ENCODE measurements around the gene GOLM1. TPM values are rescaled to one million over a fixed set of nuclear protein-coding genes. Genes with fewer than 3 reads are reported as not detected.
"Not testable (repeated sequence)": the region's sequence is repeated elsewhere in the genome, so short reads cannot be mapped to it uniquely, and the experiment has no call there.

The GOLM1 gene
- total RNA-seq, 2 donors from 2014 or later, result 17.8 to 20.4 TPM

DNA sequence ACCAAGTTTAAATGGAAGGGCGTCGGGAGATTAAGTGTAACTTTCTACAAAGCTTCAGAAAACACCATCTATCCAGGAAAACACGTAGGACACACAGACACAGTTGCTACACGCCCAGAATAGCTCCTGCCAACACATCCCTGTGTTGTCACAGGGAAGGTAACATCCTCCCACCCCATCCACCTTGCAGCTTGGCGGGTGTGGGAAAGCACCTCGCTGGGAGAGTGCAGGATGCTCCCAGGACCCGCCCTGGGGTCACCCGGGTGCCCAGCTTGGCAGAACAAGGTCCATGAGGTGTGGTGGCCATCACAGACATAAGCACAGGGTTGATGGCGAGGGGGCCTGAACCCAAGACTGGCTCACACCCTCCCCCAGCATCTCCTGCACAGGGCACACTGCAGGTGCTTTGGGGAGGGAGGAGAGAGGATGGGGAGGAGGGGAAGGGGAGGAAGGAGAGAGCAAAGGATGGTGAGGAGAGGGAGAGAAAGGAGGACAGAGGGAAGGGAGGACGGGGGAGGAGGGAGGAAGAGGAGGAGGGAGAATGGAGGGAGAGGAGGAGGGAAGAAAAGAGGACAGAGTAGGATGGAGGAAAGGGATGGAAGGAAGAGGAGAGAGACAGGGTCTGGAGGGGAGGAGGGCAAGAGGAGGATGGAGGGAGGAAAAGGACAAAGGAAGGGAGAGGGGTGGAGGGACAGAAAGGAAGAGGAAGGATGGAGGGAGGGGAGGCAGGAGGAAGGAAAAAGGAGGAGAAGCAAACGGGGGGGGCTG is 37.2 kb downstream of the GOLM1 start:
- H3K4me3 ChIP-seq, result no peak overlapping the region
- no peak for ATAC-seq (ENCODE audit: insufficient number of reproducible peaks, low FRiP score, low read depth)

DNA sequence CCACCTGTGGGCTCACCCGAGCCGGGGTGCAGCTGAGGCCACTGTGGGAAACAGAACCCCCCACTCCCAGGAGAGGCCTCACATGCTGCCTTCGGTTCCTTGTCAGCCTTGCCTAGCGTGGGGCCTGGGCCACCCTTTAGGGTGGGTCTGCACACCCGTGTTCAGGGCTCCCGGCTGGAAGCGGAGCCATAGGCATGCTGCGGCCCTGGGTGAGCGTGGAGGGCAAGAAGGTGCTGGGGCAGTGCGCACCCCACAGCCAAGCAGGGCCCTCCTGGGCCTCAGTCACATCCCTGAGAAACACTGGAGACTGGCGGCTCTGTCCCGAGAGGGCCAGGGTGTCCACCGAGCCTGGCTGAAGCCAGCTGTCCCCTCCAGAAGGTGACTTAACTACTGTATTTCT is 41.9 kb downstream of the GOLM1 start:
- ATAC-seq (ENCODE audit: insufficient number of reproducible peaks, low FRiP score, low read depth), result no peak
- no peak for DNase-seq (ENCODE audit: low spot score)
- no peak for TF ChIP-seq CTCF (IDR thresholded peaks at IDR 0.05)

More for the DNA sequence above, 37.2 kb downstream of the GOLM1 start:
- Histone ChIP-seq H3K27ac (no peak overlapping the region), H3K27me3 (replicated peaks; ENCODE audit: insufficient read depth) (no peaks in the 10 kb centered on the region), H3K9me3 (no peaks in the 10 kb centered on the region), H3K36me3 (no peaks in the 10 kb centered on the region), H3K4me1 (ENCODE audit: control insufficient read depth in 1 of 2, low read depth in 2 of 2) (no peaks in the 10 kb centered on the region)
- no peak for TF ChIP-seq CTCF (IDR thresholded peaks at IDR 0.05)
- no peak for DNase-seq (ENCODE audit: low spot score)

GRCh38 chr9:86054695-86055094 is 44.7 kb downstream of the GOLM1 start:
- Histone ChIP-seq H3K9me3 (no peaks in the 10 kb centered on the region), H3K4me1 (ENCODE audit: control insufficient read depth in 1 of 2, low read depth in 2 of 2) (no peaks in the 10 kb centered on the region), H3K27me3 (replicated peaks; ENCODE audit: insufficient read depth) (no peaks in the 10 kb centered on the region), H3K4me3 (no peak overlapping the region), H3K36me3 (no peaks in the 10 kb centered on the region), H3K27ac (no peak overlapping the region)
- no peak for TF ChIP-seq CTCF (IDR thresholded peaks at IDR 0.05)
- DNase-seq (ENCODE audit: low spot score) (no peak), ATAC-seq (ENCODE audit: insufficient number of reproducible peaks, low FRiP score, low read depth) (no peak)

More for the DNA sequence above, 41.9 kb downstream of the GOLM1 start:
- no peaks in the 10 kb centered on the region for H3K36me3 ChIP-seq
- no peaks in the 10 kb centered on the region for H3K9me3 ChIP-seq
- no peaks in the 10 kb centered on the region for H3K4me1 ChIP-seq (ENCODE audit: control insufficient read depth in 1 of 2, low read depth in 2 of 2)
- H3K27me3 ChIP-seq (replicated peaks; ENCODE audit: insufficient read depth), result no peaks in the 10 kb centered on the region
- no peak overlapping the region for H3K27ac ChIP-seq
- no peak overlapping the region for H3K4me3 ChIP-seq

GRCh38 chr9:86052556-86053468 is 46.5 kb downstream of the GOLM1 start:
- H3K27me3 ChIP-seq (replicated peaks; ENCODE audit: insufficient read depth), result no peaks in the 10 kb centered on the region
- DNase-seq (ENCODE audit: low spot score) (no peak), ATAC-seq (ENCODE audit: insufficient number of reproducible peaks, low FRiP score, low read depth) (no peak)

GRCh38 chr9:86048018-86048742 is 51.2 kb downstream of the GOLM1 start:
- not testable (repeated sequence) for H3K4me3 ChIP-seq; H3K9me3 ChIP-seq; ATAC-seq (ENCODE audit: insufficient number of reproducible peaks, low FRiP score, low read depth); DNase-seq (ENCODE audit: low spot score); H3K27me3 ChIP-seq (replicated peaks; ENCODE audit: insufficient read depth); H3K4me1 ChIP-seq (ENCODE audit: control insufficient read depth in 1 of 2, low read depth in 2 of 2); H3K36me3 ChIP-seq; H3K27ac ChIP-seq

More at GRCh38 chr9:86052556-86053468, 46.5 kb downstream of the GOLM1 start:
- H3K4me3 ChIP-seq, result no peak overlapping the region
- H3K9me3 ChIP-seq, result no peaks in the 10 kb centered on the region
- no peak overlapping the region for H3K27ac ChIP-seq
- H3K36me3 ChIP-seq, result no peaks in the 10 kb centered on the region
- no peak for TF ChIP-seq CTCF (IDR thresholded peaks at IDR 0.05)
- H3K4me1 ChIP-seq (ENCODE audit: control insufficient read depth in 1 of 2, low read depth in 2 of 2), result no peaks in the 10 kb centered on the region
